Right forelimb (tissue), 1 donor: ENCODE data around the gene ZBTB32.

Experiments used
- DNase-seq: peaks from one replicate; pipeline ENCODE4 v3.0.0-alpha.2; 2018

The ZBTB32 gene

DNA sequence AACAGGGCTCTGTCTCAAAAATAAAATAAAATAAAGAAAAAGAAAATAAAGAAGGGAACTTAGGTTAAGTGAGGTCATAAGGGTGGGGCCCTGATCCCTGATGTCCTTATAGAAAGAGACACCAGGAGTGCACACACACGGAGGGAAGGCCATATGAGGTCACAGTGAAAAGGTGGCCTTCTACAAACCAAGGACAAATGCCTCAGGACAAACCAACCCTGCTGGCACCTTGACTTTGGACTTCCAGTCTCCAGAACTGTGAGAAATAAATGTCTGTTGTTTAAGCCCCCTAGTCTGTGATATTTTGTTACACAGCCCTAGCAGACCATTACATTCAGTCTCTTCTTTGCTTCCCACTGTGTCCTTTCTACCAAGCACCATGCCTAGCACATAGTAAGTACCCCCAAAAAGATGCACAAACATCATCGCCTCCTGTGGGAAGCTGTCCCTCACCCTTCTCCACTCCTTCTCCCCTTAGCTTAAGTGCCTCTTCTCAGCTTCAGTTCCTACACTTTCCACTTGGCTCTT lies 8.4 kb upstream of the ZBTB32 start:
- DNase-seq: no peak

DNA sequence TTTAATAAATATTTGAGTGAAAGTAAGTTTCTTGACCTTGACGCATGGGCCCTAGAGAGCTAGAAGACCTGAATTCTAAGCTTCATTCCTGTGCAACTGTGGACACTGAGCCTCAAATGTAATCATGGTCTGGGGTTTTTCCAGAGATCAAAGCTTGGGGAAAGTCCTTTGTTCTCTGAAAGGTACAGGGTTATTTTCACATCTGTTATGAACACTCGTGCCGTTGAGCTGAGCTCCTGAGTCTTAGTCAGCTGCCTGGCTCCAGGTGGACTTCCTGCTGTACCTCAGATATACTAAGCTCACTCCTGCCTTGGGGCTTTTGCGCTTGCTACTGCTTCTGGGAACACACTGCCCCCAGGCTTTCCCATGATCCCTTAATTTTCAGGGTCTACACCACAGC lies 7.5 kb upstream of the ZBTB32 start:
- DNase-seq: no peak

DNA sequence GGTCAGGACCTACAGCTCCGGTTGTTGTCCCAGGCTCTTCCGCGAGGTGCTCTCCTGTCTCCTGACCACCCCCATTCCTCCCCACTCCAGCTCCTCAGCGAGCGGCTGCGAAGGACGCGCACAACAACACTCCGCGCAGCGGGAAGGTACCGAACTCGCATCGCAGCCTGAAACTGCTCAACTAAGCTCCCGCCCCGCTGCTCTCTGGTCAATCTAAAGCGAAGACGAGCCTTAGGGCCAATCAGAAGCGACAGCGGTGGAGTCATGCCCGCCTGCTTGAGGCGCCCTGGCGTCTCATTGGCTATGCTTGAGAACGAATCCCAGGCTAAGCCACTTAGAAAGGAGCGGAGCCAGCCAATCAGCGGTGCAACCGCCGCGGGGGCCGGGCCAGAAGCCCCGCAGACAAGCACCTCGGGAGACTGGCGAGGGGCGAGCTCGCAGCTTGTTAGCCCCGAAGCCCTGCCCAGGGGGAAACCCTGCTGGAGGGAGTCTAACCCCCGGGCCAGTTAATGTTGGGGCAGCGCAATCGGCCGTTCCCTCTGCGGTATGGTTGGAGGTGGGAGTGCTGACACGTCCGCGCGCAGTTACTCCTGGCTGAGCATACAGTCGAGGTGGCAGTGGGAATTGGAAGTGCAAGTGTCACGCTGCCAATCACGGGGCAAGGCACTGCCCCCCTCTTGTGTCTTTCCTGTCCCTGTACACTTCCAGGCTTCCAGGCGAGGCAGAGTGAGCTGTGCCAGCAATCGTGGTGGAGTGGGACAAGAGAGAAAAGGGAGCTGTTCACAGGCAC lies 1.9 kb upstream of the ZBTB32 start:
- peak; percentile 92 for DNase-seq

DNA sequence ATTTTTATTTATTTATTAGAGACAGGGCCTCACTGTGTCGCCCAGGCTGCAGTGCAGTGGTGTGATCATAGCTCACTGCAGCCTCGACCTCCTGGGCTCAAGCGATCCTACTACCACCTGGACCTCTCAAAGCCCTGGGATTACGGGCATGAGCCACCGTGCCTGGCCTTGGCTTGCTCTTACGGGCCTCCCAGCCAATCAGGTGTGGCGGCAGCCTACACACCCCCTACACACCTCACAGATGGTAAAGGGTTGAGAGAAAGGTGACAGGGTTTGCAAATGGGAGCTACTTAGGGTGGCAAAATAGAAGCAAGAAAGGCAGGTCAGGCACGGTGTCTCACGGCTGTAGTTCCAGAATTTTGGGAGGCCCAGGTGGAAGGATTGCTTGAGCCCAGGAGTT lies 1.0 kb upstream of the ZBTB32 start:
- DNase-seq: no peak

DNA sequence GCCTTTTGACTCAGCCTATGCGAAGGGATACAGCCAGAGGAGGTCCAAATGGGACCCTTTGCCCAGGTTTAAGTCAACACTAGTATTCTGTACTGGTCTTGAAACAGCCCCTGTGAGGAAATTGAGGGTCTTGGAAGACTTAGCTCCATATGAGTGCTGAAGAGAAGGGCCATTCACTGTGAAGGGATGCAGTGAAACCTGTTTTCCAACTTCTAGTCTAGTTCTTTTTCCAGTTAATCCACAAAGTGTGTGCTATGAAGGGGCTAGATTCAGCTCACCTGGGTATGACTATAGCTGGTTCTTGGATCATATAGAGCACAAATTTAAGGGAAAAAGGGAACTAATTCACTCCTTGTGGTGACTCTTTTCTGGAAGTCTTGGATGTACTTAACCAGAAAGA lies 4.0 kb downstream of the ZBTB32 start:
- no peak for DNase-seq

DNA sequence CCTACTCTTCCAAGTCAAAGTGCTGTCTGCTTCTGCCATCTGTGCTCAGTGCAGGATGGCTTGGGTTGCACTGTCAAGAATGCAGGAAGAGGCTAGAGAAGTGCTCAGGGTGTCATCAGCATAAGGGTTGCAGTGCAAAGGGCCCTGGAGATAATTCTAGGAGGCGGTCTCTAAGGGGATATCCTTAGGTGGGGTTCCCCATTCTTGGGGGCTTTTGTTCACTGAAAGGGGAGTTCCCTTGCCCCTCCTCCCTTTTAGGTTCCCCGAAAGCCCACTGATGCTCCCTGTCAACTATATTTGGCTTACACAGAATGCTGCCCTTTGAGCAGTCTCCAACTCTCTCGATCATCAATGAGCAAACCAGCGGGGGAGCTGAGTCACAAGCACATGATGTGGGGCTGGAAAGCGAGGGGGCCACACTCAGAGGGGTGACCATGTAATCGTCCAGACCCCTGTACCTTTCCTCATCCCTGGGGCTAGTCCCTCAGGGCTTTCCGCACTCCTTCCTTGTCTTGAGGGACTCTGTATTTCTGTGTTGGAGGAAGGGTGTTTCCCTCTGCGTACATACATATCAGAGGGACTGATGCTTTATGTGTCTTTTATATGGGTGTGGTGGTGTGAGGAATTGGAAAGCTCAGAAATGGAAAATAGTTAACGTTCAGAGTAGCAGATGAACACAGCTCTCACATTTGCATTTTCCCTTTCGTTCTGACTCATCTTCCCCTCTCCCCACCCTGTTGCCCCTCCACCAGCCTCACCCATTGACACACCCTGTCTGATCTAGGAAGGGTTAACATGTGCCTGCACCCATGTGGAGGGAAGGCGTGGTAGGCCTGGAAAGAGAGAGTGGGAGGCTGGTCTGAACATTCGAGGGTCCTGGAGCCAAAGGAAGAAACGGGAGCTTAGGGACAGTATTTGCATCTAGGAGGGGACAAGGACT lies 6.7 kb downstream of the ZBTB32 start:
- no peak for DNase-seq

DNA sequence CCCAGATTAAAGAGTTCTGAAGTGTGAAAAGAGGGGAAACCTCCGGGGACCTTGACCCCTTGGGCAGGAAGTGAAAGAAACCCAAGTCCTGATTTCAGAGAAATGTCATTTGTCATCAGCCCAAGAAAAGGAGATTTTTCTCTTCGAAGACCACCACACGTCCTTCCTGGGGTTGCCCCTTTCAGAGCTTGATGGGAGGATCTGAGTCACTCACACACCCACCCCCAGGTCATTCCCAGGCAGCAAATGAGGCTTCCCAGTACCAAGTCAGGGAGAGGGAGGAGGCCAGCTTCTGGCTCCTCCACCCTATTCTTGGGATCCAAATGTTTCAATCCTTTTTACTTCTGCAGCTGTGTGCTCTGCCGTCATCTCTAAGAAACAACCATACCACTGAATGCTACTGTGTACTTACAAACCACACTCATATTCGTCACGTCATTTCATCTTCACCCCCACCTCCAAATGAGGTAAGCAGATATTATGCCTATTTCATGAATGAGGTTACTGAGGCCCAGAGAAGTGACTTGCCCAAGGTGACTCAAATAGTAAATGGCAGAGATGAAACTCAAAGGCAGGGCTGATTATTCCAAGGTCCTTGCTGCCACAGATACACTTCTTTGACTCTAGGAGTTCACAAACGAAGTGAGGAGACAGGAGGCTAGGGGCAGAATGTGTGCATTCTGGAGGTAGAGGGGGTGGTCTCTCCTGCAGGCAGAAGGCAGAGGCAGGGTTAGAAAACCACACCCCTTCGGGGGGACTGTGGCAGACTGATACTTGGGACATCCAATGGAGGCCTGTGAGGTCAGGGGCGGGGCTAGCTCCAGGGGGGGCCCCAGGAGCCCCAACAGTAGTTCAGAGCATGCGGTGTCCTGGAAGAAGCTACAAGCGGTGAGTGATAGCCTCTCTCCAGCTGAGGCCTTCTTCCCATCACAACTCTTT lies 8.5 kb downstream of the ZBTB32 start:
- no peak for DNase-seq

DNA sequence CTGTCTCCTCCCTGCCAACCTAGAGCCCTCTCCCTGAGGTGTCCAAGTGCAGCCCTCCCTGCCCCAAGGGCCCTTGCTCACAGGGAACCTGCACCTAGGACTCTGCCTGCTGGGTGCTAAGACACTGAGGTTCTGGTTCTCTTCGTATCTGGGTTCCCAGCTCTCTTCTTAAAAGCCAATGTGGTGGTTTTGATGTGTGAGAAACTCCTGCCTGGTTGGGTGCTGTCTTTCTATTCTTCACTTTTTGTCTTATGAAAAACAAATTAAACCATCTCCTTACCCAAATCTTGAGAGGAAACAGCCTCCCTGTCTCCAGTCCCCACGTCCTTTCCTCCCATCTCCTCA lies 9.1 kb downstream of the ZBTB32 start:
- no peak for DNase-seq

DNA sequence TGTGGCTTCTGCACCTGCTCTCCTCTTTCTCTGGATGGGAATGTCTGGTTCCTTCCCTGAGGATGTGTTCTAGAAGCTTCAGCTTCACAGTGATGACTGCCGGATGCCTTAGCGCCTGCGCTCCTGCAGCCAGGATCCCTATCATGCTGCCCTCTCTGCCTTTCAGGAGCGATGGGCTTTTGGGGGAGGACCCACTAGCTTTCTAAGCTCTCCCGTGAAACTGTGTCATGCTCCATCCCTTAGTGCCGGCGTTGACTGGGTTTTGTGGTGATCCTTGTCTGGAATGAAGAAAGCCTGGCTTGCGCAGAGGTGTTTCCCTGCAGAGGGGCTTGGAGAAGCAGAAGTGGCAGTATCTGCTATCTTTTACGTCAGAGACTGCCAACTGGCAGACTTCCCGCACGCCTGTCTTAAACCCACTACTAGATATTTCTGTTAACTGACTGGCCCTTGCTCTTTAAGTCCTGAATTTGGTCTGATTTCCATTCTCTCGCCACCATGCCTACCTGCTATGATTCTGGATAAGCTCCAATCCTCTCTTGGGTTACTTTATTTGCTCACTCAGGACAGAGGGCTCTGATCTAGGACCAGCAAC lies 9.6 kb downstream of the ZBTB32 start:
- no peak for DNase-seq

DNA sequence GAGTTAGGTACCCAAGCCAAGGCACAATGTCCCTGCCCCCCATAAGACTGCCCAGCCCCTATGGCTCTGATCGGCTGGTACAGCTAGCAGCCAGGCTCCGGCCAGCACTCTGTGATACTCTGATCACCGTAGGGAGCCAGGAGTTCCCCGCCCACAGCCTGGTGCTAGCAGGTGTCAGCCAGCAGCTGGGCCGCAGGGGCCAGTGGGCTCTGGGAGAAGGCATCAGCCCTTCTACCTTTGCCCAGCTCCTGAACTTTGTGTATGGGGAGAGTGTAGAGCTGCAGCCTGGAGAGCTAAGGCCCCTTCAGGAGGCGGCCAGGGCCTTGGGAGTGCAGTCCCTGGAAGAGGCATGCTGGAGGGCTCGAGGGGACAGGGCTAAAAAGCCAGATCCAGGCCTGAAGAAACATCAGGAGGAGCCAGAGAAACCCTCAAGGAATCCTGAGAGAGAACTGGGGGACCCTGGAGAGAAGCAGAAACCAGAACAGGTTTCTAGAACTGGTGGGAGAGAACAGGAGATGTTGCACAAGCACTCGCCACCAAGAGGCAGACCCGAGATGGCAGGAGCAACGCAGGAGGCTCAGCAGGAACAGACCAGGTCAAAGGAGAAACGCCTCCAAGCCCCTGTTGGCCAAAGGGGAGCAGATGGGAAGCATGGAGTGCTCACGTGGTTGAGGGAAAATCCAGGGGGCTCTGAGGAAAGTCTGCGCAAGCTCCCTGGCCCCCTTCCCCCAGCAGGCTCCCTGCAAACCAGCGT lies 10.4 kb downstream of the ZBTB32 start:
- no peak for DNase-seq

DNA sequence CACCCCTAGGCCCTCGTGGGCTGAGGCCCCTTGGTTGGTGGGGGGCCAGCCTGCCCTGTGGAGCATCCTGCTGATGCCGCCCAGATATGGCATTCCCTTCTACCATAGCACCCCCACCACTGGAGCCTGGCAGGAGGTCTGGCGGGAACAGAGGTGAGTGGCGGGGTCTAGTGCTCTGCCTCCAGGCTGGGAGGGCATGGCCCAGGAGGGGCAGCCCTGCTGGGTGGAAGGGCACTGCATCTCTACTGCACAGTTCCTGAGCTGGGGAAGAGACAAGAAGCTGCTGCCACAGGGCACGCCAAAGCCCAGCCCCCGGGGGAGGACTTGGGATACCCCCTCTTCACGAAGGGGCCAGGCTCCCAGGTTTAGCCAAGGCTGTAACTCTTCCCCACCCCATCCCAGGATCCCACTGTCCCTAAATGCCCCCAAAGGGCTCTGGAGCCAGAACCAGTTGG lies 11.0 kb downstream of the ZBTB32 start:
- DNase-seq: no peak

DNA sequence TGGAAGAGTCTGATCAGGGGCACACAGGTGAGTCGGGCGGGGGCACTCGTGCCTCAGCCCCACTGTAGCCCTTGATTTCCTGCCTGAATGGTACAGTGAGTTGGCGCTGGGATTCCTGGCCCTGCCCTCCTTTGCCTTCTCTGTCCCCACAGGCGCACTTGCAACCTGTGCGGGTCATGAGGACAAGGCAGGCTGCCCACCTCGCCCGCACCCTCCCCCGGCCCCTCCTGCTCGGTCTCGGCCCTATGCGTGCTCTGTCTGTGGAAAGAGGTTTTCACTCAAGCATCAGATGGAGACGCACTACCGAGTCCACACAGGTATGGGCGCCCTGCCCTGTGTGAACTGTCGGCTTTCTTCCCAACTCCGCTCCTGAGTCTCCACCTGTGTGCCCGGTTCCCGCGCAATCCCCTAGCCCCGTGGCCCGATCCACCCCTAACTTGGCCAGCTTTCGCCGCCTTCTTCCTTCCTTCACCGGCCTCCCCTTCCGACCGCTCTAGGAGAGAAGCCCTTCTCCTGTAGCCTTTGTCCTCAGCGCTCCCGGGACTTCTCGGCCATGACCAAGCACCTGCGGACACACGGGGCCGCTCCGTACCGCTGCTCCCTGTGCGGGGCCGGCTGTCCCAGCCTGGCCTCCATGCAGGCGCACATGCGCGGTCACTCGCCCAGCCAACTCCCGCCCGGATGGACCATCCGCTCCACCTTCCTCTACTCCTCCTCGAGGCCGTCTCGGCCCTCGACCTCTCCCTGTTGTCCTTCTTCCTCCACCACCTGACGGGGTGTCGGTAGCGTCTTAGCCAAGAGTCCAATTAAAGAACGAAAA lies 11.8 kb downstream of the ZBTB32 start:
- DNase-seq: peak; percentile 78

DNA sequence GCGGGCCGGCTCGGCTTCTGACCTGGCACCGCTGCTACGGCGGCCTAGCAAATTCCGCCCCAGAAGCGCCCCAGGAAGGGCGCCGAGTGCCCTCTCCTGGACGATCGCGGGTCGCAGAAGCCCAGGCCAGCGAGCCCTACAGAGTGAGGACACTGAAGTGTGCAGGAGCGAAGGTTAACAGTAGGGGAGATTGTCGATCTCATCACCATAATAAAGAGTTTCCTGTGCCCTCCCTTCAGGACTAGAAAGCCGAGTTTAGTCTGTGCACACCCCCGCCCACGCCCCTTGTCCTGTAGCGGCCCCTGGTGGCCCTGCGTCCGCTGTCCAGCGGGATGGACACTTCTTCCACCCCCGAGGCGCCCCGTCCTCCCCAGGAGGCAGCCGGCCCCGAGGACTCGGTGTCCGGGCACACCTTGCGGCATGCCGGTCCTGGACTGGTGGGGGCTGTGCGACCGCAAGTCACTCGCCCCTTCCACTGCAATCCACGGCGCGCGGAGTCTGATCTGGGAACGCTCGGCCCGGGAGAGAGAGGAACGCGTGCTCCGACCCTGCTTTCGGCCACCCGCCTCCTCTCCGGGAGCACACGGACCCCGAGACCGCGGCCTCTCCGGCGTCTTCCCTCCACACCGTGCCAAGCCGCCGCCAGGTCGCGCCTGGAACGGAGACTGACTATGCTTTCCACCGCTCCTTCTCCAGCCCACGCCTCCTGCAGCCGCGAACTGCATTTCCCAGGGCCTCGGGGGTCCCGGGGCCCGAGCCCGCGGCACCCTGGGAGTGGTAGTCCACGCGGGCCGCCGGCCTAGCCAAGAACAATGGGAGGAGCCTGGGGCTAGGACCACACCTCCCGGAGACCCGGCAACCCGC lies 12.7 kb downstream of the ZBTB32 start:
- DNase-seq: peak; percentile 90

DNA sequence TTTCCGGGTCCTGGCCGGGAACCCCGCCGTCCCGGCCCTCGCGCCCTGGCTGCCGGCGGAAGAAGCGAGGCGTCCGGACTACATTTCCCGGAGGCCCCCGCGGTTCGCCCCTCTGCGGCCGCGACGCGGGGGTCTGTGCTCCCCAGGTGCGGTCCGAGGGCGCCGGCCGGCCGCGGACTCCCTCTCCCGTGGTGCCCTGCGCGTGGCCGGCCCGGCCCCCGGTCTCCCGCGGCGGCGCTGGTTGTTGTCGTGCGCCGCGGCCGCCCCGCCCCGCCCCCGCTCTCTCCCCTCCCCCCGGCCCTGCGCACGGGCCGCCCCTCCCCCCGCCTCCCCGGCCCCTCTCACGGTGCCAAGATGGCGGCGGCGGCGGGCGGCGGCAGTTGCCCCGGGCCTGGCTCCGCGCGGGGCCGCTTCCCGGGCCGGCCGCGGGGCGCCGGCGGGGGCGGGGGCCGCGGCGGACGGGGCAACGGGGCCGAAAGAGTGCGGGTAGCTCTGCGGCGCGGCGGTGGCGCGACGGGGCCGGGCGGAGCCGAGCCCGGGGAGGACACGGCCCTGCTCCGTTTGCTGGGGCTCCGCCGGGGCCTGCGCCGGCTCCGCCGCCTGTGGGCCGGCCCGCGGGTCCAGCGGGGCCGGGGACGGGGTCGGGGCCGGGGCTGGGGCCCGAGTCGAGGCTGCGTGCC lies 13.4 kb downstream of the ZBTB32 start, which contains the start of gene KMT2B:
TSS of gene KMT2B (plus strand) at position 339 of the 680 bp plus-strand sequence. CDS start at position 355, 16 bp downstream.
- peak; percentile 97 for DNase-seq

DNA sequence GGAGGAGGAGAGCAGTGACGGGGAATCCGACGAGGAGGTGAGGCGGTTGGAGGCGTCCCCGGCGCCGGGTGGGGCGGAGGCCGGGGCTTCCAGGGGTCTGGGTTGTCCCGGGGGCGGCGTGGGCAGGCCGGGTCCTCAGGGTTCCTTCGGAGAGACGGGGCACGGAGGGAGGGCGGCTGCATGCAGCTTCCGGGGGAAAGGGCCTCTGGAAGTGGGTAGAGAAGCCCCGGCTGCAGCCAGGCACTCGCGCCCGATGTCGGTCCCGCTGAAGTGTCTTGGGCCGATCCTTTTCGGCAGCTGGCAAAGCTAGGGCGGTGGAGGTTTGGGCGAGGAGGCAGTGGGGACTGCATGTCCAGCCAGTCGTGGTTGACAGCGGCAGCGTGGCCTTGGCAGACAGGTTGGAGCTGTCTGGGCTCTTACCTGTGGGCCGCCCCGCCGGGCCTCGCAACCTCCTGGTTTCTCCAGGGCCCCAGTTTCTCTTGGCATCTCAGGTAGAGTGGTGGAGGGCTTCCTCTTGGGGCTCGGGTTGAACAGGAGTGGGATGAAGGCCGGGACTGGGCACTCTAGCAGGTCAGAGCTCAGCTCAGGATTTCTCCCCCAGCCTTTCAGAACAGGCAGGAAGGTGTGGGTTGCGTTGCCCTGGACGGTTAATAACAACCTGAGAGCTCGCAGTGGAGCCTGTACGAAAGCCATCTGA lies 14.1 kb downstream of the ZBTB32 start:
- peak; percentile 61 for DNase-seq

DNA sequence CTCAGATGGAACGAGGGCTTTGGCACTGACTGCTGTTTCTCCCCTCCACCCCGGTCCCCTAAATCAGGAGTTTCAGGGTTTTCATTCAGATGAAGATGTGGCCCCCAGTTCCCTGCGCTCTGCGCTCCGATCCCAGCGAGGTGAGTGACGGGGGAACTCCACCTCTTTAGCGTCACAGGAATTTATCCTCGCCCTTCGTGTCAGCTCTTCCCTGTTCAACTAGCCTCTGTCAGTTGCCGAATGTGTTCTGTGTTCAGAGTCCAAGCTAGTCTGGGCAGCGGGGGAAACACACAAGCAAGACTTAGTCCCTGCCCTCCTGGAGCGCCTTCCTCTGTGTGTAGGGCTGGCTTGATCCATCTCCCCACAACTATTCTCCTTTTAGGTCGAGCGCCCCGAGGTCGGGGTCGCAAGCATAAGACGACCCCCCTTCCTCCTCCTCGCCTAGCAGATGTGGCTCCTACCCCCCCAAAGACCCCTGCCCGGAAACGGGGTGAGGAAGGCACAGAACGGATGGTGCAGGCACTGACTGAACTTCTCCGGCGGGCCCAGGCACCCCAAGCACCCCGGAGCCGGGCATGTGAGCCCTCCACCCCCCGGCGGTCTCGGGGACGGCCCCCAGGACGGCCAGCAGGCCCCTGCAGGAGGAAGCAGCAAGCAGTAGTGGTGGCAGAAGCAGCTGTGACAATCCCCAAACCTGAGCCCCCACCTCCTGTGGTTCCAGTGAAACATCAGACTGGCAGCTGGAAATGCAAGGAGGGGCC lies 15.2 kb downstream of the ZBTB32 start:
- peak; percentile 38 for DNase-seq

DNA sequence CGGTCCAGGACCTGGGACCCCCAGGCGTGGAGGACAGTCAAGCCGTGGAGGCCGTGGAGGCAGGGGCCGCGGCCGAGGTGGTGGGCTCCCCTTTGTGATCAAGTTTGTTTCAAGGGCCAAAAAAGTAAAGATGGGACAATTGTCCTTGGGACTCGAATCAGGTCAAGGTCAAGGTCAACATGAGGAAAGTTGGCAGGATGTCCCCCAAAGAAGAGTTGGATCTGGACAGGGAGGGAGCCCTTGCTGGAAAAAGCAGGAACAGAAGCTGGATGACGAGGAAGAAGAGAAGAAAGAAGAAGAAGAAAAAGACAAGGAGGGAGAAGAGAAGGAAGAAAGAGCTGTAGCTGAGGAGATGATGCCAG lies 15.8 kb downstream of the ZBTB32 start:
- no peak for DNase-seq
